22Rv1 (cell line): ENCODE measurements around the gene MRPS10.

Experiments
- CTCF ChIP-seq: fragments of 450-650 bp; IDR thresholded peaks from 2 replicates; pipeline ENCODE4 v1.5.1; 2017; ENCODE audit warnings: mild to moderate bottlenecking
- ZFX ChIP-seq: fragments of 450-650 bp; IDR thresholded peaks from 2 replicates; pipeline ENCODE4 v1.6.1; 2017; ENCODE audit warnings: antibody characterized with exemption, borderline replicate concordance

- TF ChIP-seq CTCF (no peak), ZFX (no peak)
Measured at GRCh38 chr6:42264852-42265390, 47.3 kb upstream of the MRPS10 start.
